Measurements from ENCODE around the gene PHLPP1.
"Not testable (repeated sequence)": the region's sequence is repeated elsewhere in the genome, so short reads cannot be mapped to it uniquely, and the experiment has no call there.

Gene PHLPP1

DNA sequence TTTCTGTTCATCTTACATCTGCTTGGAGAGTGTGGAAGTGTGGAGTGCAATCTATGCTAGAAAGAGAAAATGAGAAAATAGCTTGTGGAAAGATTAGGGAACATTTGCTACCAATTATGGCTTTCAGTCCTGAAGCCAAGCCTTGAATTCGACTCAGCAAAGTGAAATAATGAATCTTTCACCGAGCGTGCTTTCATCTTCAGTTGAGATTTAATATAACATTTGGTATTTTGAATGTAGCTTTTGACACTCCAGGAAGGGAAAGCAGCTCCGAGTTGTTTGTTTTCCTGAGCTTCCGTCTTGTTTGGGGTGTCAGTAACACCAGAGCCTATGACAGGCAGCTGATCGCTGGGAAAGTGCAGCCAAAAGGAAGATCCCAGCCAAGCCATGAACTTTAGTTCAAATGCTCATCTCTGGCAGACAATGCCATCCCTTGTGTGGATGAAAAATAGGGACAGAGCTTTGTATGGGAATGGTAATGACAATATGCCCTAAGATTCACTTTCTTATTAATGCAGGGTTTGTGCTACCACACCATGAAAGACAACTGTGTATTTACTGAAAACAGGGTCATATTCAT is 25.0 kb upstream of the PHLPP1 start:
- Histone ChIP-seq H3K36me3 (ENCODE audit: insufficient read depth) (no peaks in the 10 kb centered on the region), H3K79me2 (ENCODE audit: insufficient read depth, low read depth) (no peaks in the 10 kb centered on the region)

GRCh38 chr18:62693659-62694058 is 21.7 kb upstream of the PHLPP1 start:
- H3K27me3 ChIP-seq (ENCODE audit: insufficient read depth, low read depth), result no peaks in the 10 kb centered on the region
- TF ChIP-seq, protein P1, sequence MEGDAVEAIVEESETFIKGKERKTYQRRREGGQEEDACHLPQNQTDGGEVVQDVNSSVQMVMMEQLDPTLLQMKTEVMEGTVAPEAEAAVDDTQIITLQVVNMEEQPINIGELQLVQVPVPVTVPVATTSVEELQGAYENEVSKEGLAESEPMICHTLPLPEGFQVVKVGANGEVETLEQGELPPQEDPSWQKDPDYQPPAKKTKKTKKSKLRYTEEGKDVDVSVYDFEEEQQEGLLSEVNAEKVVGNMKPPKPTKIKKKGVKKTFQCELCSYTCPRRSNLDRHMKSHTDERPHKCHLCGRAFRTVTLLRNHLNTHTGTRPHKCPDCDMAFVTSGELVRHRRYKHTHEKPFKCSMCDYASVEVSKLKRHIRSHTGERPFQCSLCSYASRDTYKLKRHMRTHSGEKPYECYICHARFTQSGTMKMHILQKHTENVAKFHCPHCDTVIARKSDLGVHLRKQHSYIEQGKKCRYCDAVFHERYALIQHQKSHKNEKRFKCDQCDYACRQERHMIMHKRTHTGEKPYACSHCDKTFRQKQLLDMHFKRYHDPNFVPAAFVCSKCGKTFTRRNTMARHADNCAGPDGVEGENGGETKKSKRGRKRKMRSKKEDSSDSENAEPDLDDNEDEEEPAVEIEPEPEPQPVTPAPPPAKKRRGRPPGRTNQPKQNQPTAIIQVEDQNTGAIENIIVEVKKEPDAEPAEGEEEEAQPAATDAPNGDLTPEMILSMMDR (conservative IDR thresholded peaks at IDR 0.05; ENCODE audit: low read depth, low read length), result no peak

More for the DNA sequence above, 25.0 kb upstream of the PHLPP1 start:
- TF ChIP-seq, protein P1 (conservative IDR thresholded peaks at IDR 0.05; ENCODE audit: low read depth, low read length), result no peak
- H3K4me1 ChIP-seq (ENCODE audit: low read depth, poor library complexity, severe bottlenecking), result no peaks in the 10 kb centered on the region
- H4K20me1 ChIP-seq (ENCODE audit: insufficient read depth), result no peaks in the 10 kb centered on the region
- no peak overlapping the region for H3K4me3 ChIP-seq (IDR thresholded peaks at IDR 0.05; ENCODE audit: insufficient read depth, low read depth, low read length)
- H3K4me2 ChIP-seq, result no peak overlapping the region
- H3K27ac ChIP-seq, result no peak overlapping the region
- no peak overlapping the region for H3K9ac ChIP-seq
- no peak overlapping the region for H2AFZ ChIP-seq (ENCODE audit: low read depth)
- no peaks in the 10 kb centered on the region for H3K27me3 ChIP-seq (ENCODE audit: insufficient read depth, low read depth)

DNA sequence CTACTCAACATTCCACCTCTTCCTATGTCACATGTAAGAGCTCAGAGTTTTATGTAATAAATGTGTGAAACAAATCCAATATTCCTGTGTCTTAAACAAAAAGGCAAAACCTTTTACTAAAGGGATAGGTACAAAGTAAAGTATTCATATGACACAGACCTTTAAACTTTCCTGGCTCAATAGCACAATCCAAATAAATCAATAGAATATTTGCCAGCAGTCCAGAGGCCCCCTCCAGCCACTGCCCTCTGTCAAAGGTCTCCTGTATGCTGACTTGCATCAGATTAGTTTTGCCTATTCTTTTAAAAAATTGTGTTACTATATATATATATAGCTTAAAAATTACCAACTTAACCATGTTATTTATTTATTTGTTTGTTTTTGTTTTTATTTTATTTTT is 17.7 kb upstream of the PHLPP1 start:
- H3K79me2 ChIP-seq (ENCODE audit: insufficient read depth, low read depth), result no peaks in the 10 kb centered on the region
- H3K4me3 ChIP-seq (IDR thresholded peaks at IDR 0.05; ENCODE audit: insufficient read depth, low read depth, low read length), result no peak overlapping the region
- no peaks in the 10 kb centered on the region for H3K27me3 ChIP-seq (ENCODE audit: insufficient read depth, low read depth)
- H3K27ac ChIP-seq, result no peak overlapping the region
- no peak overlapping the region for H2AFZ ChIP-seq (ENCODE audit: low read depth)
- TF ChIP-seq, protein P1 (conservative IDR thresholded peaks at IDR 0.05; ENCODE audit: low read depth, low read length), result no peak
- H3K36me3 ChIP-seq (ENCODE audit: insufficient read depth), result no peaks in the 10 kb centered on the region
- H3K9ac ChIP-seq, result no peak overlapping the region
- no peaks in the 10 kb centered on the region for H4K20me1 ChIP-seq (ENCODE audit: insufficient read depth)
- H3K4me1 ChIP-seq (ENCODE audit: low read depth, poor library complexity, severe bottlenecking), result no peaks in the 10 kb centered on the region
- H3K4me2 ChIP-seq, result no peak overlapping the region

More at GRCh38 chr18:62693659-62694058, 21.7 kb upstream of the PHLPP1 start:
- H3K4me3 ChIP-seq (IDR thresholded peaks at IDR 0.05; ENCODE audit: insufficient read depth, low read depth, low read length), result no peak overlapping the region
- H3K79me2 ChIP-seq (ENCODE audit: insufficient read depth, low read depth), result no peaks in the 10 kb centered on the region
- H3K9ac ChIP-seq, result no peak overlapping the region
- no peaks in the 10 kb centered on the region for H3K36me3 ChIP-seq (ENCODE audit: insufficient read depth)
- no peaks in the 10 kb centered on the region for H4K20me1 ChIP-seq (ENCODE audit: insufficient read depth)
- H3K4me1 ChIP-seq (ENCODE audit: low read depth, poor library complexity, severe bottlenecking), result no peaks in the 10 kb centered on the region
- no peak overlapping the region for H3K4me2 ChIP-seq
- H2AFZ ChIP-seq (ENCODE audit: low read depth), result no peak overlapping the region
- H3K27ac ChIP-seq, result no peak overlapping the region

GRCh38 chr18:62702259-62702658 is 13.1 kb upstream of the PHLPP1 start:
- Histone ChIP-seq H3K27me3 (ENCODE audit: insufficient read depth, low read depth) (no peaks in the 10 kb centered on the region), H3K4me1 (ENCODE audit: low read depth, poor library complexity, severe bottlenecking) (no peaks in the 10 kb centered on the region), H2AFZ (ENCODE audit: low read depth) (no peak overlapping the region; the same call in 1 of the 2 replicates), H4K20me1 (ENCODE audit: insufficient read depth) (no peaks in the 10 kb centered on the region), H3K4me3 (IDR thresholded peaks at IDR 0.05; ENCODE audit: insufficient read depth, low read depth, low read length) (no peak overlapping the region), H3K36me3 (ENCODE audit: insufficient read depth) (no peaks in the 10 kb centered on the region), H3K9ac (no peak overlapping the region), H3K27ac (no peak overlapping the region), H3K4me2 (no peak overlapping the region), H3K79me2 (ENCODE audit: insufficient read depth, low read depth) (no peaks in the 10 kb centered on the region)
- TF ChIP-seq, protein P1 (conservative IDR thresholded peaks at IDR 0.05; ENCODE audit: low read depth, low read length), result no peak

DNA sequence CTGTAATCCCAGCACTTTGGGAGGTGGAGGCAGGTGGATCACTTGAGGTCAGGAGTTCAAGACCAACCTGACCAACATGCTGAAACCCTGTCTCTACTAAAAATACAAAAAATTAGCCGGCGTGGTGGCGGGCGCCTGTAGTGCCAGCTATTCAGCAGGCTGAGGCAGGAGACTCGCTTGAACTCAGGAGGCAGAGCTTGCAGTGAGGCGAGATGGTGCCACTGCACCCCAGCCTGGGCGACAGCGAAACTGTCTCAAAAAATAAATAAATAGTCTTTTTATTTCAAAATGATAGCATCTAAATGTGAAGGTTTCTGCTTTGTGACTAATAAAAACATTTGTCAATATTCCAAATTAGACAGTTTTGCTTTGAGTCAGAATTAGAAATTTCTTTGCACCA is 8.5 kb upstream of the PHLPP1 start:
- H3K9ac ChIP-seq; H3K4me3 ChIP-seq (IDR thresholded peaks at IDR 0.05; ENCODE audit: insufficient read depth, low read depth, low read length); H2AFZ ChIP-seq (ENCODE audit: low read depth); H3K27ac ChIP-seq; H4K20me1 ChIP-seq (ENCODE audit: insufficient read depth); H3K27me3 ChIP-seq (ENCODE audit: insufficient read depth, low read depth); H3K79me2 ChIP-seq (ENCODE audit: insufficient read depth, low read depth); H3K36me3 ChIP-seq (ENCODE audit: insufficient read depth); H3K4me2 ChIP-seq; H3K4me1 ChIP-seq (ENCODE audit: low read depth, poor library complexity, severe bottlenecking): not testable (repeated sequence)

DNA sequence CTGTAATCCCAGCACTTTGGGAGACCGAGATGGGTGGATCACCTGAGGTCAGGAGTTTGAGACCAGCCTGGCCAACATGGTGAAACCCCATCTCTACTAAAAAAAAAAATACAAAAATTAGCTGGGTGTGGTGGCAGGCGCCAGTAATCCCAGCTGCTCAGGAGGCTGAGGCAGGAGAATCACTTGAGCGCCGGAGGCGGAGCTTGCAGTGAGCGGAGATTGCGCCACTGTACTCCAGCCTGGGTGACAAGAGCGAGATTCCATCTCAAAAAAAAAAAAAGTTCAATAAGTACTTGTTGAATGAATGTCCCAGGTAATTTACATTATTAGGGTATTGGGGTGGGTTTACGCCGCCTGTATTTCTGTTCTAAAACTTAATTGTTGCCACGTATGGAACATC is 5.4 kb upstream of the PHLPP1 start:
- not testable (repeated sequence) for H3K27ac ChIP-seq; H4K20me1 ChIP-seq (ENCODE audit: insufficient read depth); H3K4me1 ChIP-seq (ENCODE audit: low read depth, poor library complexity, severe bottlenecking); H3K36me3 ChIP-seq (ENCODE audit: insufficient read depth); H3K79me2 ChIP-seq (ENCODE audit: insufficient read depth, low read depth); H3K27me3 ChIP-seq (ENCODE audit: insufficient read depth, low read depth); H2AFZ ChIP-seq (ENCODE audit: low read depth); H3K4me2 ChIP-seq; H3K9ac ChIP-seq; H3K4me3 ChIP-seq (IDR thresholded peaks at IDR 0.05; ENCODE audit: insufficient read depth, low read depth, low read length)

Measured in KMS-11 (cell line).